GM12801 (cell line): Measurements from ENCODE around the gene MINPP1.

Source experiments
- CTCF ChIP-seq: IDR thresholded peaks from one replicate; pipeline ENCODE4 v1.5.1; 2011; ENCODE audit warnings: control low read depth; ENCODE audit not compliant: insufficient read length; ENCODE audit errors: extremely low read depth

Gene MINPP1

GRCh38 chr10:87545783-87546182, 41.1 kb downstream of the MINPP1 start:
- no peak for TF ChIP-seq CTCF

- no peak for TF ChIP-seq CTCF
Measured at GRCh38 chr10:87546210-87546609, 41.5 kb downstream of the MINPP1 start.

GRCh38 chr10:87546971-87547413, 42.3 kb downstream of the MINPP1 start:
- no peak for TF ChIP-seq CTCF

- no peak for TF ChIP-seq CTCF
Measured at GRCh38 chr10:87547734-87548311, 43.1 kb downstream of the MINPP1 start.

GRCh38 chr10:87550741-87551140, 46.0 kb downstream of the MINPP1 start:
- no peak for TF ChIP-seq CTCF

GRCh38 chr10:87551326-87551725, 46.6 kb downstream of the MINPP1 start:
- TF ChIP-seq CTCF = no peak

- no peak for TF ChIP-seq CTCF
Measured at GRCh38 chr10:87552248-87552929, 47.7 kb downstream of the MINPP1 start.
